ENCODE measurements around the gene FBXO46. TPM values are rescaled to one million over a fixed set of nuclear protein-coding genes. Genes with fewer than 3 reads are reported as not detected.

FBXO46 gene
- total and polyA plus RNA-seq, 10 of the 15 experiments (the other 5 are each of a cell fraction or from before 2014, with no cell fraction given), result 2.5 to 61.5 (median 13.7) TPM

GRCh38 chr19:45716359-45717130, 14.2 kb downstream of the FBXO46 start:
- Histone ChIP-seq H3K36me3 (ENCODE audit: control insufficient read depth in 2 of 2, insufficient read depth in 2 of 2, low read length in 1 of 2) (peaks cover 16 to 17% of the 10 kb centered on the region in 2 experiments; a peak in 3 of 4 replicates), H2AFZ (ENCODE audit: control insufficient read depth, low read depth, low read length) (peak overlapping the region; percentile 19), H3K4me3 (peak overlapping the region; percentile 95), H4K20me1 (ENCODE audit: control insufficient read depth, insufficient read depth) (no peaks in the 10 kb centered on the region), H3K9ac (ENCODE audit: control insufficient read depth, insufficient read depth, low read length) (peak overlapping the region; percentile 99), H3K27ac (ENCODE audit: control insufficient read depth, insufficient read depth) (peak overlapping the region; percentile 97), H3K4me2 (ENCODE audit: control insufficient read depth, insufficient read depth) (peak overlapping the region; percentile 92), H3K9me3 (replicated peaks; ENCODE audit: control insufficient read depth, insufficient read depth, low read length) (no peaks in the 10 kb centered on the region), H3K4me1 (ENCODE audit: control insufficient read depth, insufficient read depth, low read length) (peaks cover 13% of the 10 kb centered on the region), H3K79me2 (ENCODE audit: control insufficient read depth, insufficient read depth, low read length) (peaks cover 74% of the 10 kb centered on the region), H3K27me3 (replicated peaks in 1 of 2; ENCODE audit: control insufficient read depth in 2 of 2, insufficient read depth in 2 of 2, low read length in 1 of 2) (no peaks in the 10 kb centered on the region)
- intact Hi-C loops (cut with micrococcal nuclease; ENCODE audit: unreplicated experiment), result no loop called here
- DNase-seq (ENCODE audit: low read depth, low spot score), result no peak
- POLR2A ChIA-PET, result interaction anchor here (0.5 to 5.9 kb wide), 19 partner anchors 9 to 1910 kb away, joined by 3 to 58 read pairs (median 4); partner anchors contain the start of genes FBXO46, QPCTL, SIX5 and SNRPD2
- peak; percentile 62 for FAIRE-seq
- CTCF ChIA-PET, result interaction anchor here (0.7 to 4.8 kb wide), 15 partner anchors 10 to 204 kb away, joined by 3 to 53 read pairs (median 6); partner anchors contain the start of genes FBXO46, GIPR, QPCTL and SIX5
- TSS peak; percentile 61 for BruUV-seq (replicated peaks)
- ATAC-seq, result peak; percentile 4
- whole genome bisulfite sequencing (ENCODE audit: insufficient coverage, insufficient replicate concordance, low lambda C conversion rate, missing lambda C conversion rate), result under 1% methylated on average over 24 of the region's 24 CpGs
- in situ Hi-C loops (cut with MboI), result no loop called here
- RAD21 ChIA-PET (ENCODE audit: unreplicated experiment), result interaction anchor here (0.6 to 2.6 kb wide), 15 partner anchors 9 to 238 kb away, joined by 3 to 25 read pairs (median 4); partner anchors contain the start of genes FBXO46, GIPR, QPCTL and SIX5
- SMC1A ChIA-PET (ENCODE audit: uncharacterized antibody, unreplicated experiment), result interaction anchor here (0.6 to 4.9 kb wide), 16 partner anchors 10 to 238 kb away, joined by 3 to 35 read pairs (median 4); partner anchors contain the start of genes DMWD, FBXO46, QPCTL and SIX5
- TF ChIP-seq E2F8 (IDR thresholded peaks at IDR 0.05; ENCODE audit: low read depth, partially characterized antibody) (no peak), PRDM15 (CRISPR knock-in tag; IDR thresholded peaks at IDR 0.05) (no peak), NFIC (IDR thresholded peaks at IDR 0.05; ENCODE audit: low read depth, low read length) (0 out of 2 replicates have a peak, but pooled peaks have one; percentile 11), PML (IDR thresholded peaks at IDR 0.05; ENCODE audit: low read length) (peak; percentile 23; the same call in 1 of the 2 replicates)
